ENCODE results near the gene TMEM50B.
"Not testable (repeated sequence)": the region's sequence is repeated elsewhere in the genome, so short reads cannot be mapped to it uniquely, and the experiment has no call there.

The TMEM50B gene

DNA sequence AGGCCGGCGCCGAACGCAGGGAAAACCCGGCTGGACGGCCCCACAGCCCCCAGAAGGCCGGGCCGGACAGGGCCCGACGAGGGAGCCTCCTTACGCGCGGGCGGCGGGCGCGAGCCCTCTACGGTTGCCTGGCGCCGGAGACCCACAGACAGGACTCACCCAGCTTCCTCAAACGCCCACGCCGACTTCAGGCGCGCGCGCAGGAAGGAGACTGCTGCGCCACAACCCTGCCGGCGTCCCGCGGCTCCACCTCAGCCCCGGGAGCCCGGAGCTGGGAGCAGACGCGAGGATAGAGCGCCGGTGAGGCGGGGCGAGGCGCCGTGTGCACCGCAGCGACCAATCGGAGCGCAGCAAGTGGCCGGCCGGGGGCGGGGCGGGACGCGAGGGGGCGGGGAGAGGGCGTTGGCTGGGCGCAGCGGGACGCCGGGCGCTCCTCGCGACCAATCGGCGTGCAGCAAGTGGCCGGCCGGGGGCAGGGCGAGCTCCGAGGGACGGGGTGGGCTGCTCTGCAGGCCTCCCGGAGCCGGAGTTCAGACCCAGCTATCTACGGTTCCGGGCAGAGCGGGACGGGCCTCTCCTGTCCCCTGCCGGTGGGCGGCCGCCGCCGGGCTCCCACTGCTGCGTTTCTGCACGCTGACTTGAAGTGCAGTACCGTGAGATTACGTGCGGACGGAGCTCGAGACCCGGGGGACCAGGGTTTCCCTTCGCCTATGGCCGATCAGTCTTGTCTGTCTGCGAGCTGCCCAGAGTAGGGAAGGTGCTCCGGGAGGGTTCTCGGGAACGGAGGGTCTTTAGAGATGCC is at the start of gene TMEM50B:
TSS of gene TMEM50B (minus strand) at position 296 of the 802 bp plus-strand sequence. CDS start 11,089 bp downstream, outside the sequence.
- peak; percentile 97 for DNase-seq (ENCODE audit: low read depth)

GRCh38 chr21:33522953-33523349 is 43.2 kb upstream of the TMEM50B start:
- DNase-seq (ENCODE audit: low read depth), result no peak

- DNase-seq (ENCODE audit: low read depth), result no peak
Observed at GRCh38 chr21:33522297-33522952, 42.7 kb upstream of the TMEM50B start.

- DNase-seq (ENCODE audit: low read depth), result no peak
Observed at GRCh38 chr21:33518899-33519298, 39.1 kb upstream of the TMEM50B start.

DNA sequence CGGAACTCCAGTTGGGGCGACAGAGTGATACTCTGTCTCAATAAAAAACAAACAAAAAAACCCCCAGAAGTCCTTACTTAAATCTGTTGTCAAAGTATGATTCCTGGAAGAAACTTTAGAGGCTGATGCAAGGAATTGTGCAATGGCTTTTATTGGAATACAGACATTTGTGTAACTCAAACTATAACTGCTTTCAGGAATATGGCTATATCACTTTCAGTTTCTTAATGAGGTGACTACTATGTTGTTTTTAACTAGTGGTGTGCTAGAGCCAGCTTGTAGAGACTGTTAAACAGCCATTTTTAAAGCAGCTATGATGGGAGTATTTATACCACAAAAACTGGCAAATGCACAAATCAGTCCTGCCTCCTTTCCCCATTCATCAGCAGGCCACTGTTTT is 34.5 kb upstream of the TMEM50B start:
- no peak for DNase-seq (ENCODE audit: low read depth)

- no peak for DNase-seq (ENCODE audit: low read depth)
Observed at GRCh38 chr21:33512481-33512880, 32.7 kb upstream of the TMEM50B start.

DNA sequence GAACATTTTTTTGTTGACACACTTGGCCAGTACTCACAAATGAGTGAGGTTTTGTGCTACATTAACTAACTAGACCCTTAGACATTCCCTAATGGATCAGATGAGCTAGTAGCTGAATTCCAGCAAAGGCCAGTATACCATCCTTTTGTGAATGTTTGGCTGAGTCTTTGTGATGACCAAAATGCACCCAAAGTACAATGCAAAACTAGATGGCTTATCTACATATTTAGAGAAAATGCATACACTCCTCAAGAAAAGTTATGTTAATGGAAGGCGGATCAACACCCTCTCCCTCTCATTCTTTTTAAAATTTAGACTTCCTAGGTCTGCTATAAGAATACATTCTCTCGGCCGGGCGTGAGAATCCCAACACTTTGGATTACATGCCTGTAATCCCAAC is 31.9 kb upstream of the TMEM50B start:
- no peak for DNase-seq (ENCODE audit: low read depth)

- no peak for DNase-seq (ENCODE audit: low read depth)
Observed at GRCh38 chr21:33510826-33511225, 31.1 kb upstream of the TMEM50B start.

DNA sequence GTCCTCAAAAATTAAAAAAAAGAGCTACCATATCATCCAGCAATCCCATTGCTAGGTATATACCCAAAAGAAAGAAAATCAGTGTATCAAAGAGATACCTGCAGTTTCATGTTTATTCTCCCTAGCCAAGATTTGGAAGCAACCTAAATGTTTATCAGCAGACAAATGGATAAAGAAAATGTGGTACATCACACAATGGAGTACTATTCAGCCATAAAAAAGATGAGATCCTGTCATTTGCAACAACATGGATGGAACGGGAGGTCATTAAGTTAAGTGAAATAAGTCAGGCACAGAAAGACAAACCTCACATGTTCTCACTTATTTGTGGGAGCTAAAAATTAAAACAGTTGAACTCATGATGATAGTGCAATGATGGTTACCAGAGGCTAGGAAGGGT is 27.2 kb upstream of the TMEM50B start:
- not testable (repeated sequence) for DNase-seq (ENCODE audit: low read depth)

DNA sequence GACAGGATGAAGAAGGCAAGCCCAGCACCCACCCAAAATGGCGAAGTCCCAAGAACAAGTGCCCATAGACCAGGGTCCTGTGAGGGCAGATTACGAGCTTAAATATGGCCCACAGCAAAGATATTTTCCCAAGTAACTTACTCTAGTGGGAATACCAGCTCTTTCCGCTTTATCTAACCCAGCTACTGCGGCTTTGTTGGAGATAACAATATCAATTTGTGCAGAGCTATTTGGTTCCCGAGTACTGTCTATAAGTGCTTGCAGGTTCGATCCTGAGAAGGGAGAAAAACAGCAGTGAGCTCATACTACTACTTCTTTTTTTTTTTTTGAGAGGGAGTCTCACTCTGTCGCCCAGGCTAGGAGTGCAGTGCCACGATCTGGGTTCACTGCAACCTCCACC is 26.1 kb upstream of the TMEM50B start:
- no peak for DNase-seq (ENCODE audit: low read depth)

GRCh38 chr21:33496345-33496744 is 16.6 kb upstream of the TMEM50B start:
- no peak for DNase-seq (ENCODE audit: low read depth)

DNA sequence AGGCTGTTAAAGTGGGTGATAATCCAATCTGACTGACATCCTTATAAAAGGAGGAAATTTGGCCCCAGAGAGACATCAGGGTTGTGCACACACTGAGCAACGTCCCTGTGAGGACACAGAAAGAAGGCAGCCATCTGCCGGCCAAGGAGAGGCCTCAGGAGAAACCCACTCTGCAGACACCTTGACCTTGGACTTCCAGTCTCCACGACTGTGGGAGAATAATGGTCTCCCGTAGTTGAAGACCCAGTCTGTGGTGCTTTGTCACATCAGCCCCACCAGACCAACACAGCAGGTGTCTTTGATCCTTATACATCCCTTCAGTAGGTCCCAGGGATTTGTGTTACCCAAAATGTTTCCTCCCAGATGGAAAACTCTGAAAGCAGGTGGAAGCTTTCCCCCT is 16.0 kb upstream of the TMEM50B start:
- DNase-seq (ENCODE audit: low read depth), result no peak

- DNase-seq (ENCODE audit: low read depth), result no peak
Observed at GRCh38 chr21:33493756-33494155, 14.0 kb upstream of the TMEM50B start.

- no peak for DNase-seq (ENCODE audit: low read depth)
Observed at GRCh38 chr21:33492571-33492970, 12.8 kb upstream of the TMEM50B start.

DNA sequence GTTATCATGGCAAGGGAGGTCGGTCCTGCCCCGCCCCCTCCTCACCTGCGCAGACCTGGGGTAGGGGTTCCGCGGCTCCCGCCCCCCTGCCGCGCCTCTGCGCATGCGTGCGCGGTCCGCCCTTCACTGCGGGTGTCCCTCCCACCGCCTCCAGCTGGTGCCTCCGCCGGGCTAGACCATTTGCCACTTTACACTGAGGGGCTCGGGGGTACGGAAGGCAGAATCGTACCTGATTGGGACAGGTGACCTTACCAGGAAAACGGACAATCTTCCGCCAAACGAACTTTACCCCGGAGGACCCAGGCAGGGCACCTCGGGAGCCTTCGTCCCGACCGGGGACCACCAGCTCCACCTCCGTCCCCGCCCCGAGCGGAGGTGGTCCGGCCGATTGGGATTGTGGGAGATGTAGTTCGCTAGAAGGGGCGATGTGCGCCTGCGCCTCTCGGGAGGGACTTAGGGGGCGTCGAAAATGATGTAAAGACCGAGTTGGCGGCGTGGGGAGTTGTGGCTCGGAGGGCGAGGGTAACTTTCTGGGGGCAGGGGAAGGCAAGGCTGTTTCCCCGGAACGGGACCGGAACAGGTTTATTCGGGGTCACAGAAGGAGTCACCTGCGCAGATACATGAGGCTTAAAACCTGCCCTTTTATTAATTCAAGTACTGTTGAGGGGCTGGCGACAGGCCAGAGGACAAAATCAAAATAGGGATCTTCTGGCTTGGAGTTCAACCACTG is 11.8 kb upstream of the TMEM50B start, which contains the start of gene DNAJC28:
TSS of gene DNAJC28 (minus strand) at position 344 of the 730 bp plus-strand sequence. CDS start 2,323 bp downstream, outside the sequence.
- peak; percentile 90 for DNase-seq (ENCODE audit: low read depth)

GRCh38 chr21:33490991-33491372 is 11.2 kb upstream of the TMEM50B start:
- no peak for DNase-seq (ENCODE audit: low read depth)

DNA sequence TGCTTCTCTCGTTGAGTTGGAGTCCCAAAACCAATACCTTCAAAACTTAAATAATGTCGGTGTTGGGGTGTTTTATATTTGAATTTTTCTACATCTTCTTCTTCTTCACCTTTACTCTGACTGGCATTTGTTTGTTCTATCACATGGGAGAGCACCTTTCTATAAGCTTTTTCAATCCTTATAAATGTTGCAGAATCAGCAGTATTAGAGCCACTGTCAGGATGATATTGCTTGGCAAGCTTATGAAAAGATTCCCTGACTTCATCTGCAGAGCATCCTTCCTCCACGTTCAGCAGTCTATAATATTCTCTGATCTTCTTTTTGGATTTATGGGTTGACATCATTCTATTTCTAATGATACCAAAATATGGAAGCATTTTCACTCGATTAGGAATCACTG is 9.2 kb upstream of the TMEM50B start:
- DNase-seq (ENCODE audit: low read depth), result no peak

GRCh38 chr21:33487996-33488395 is 8.2 kb upstream of the TMEM50B start:
- no peak for DNase-seq (ENCODE audit: low read depth)

- no peak for DNase-seq (ENCODE audit: low read depth)
Observed at GRCh38 chr21:33481314-33481943, 1.7 kb upstream of the TMEM50B start.

- DNase-seq (ENCODE audit: low read depth), result no peak
Observed at GRCh38 chr21:33480481-33481103, 818 bp upstream of the TMEM50B start.

DNA sequence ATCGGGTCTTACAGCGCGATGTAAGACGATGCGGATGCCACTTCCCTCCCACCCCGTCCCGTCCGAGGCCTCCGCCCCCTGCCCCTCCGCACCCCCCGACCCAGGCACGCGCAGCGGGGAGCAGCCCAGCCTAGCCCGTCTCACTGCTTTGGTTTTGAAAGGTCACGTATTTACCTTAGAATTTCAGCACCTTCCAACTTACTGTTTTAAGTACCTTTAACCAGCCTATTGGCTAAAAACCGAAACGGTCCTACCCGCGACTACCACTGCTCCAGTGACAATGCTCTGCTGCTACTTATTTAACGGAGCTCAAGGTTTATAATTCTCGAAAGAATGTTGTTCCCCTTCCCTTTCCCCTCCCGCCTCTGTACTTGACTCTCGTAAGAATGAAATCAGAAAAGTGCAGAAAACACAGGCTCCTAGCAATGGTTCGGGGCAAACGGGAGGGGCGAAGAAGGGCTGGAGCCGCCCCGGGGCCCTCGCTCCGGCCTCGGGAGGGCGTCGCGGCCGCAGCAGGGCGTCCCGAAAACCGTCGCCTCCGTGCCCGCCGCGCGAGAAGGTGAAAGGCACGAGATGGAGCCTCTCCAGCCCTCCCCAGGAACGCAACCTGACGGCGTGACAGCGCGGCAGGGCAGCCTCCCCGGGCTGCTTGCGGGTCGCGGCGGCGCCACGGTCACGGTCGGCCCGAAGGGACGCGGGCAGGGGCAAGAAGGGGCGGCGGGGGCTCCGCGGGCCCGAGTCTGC is 667 bp downstream of the TMEM50B start:
- peak; percentile 35 for DNase-seq (ENCODE audit: low read depth)
